Myocyte (in vitro differentiated cells): ENCODE results near the gene PPM1E. TPM values are rescaled to one million over a fixed set of nuclear protein-coding genes. Genes with fewer than 3 reads are reported as not detected.
"Not testable (repeated sequence)": the region's sequence is repeated elsewhere in the genome, so short reads cannot be mapped to it uniquely, and the experiment has no call there.

Source experiments
- DNase-seq: peaks from one replicate; pipeline ENCODE4 v3.0.0-alpha.2; 2012; ENCODE audit warnings: low read depth
- total RNA-seq: library from RNA; depleted of rRNA; stranded (reverse); fragments of >200 nt; gene quantifications from 2 replicates; pipeline ENCODE4 v1.2.3, GENCODE V29; 2014

PPM1E gene
- total RNA-seq, 1 donor from 2014 or later: 11.1 TPM

- DNase-seq: no peak
Measured at GRCh38 chr17:58837699-58838098, 82.0 kb downstream of the PPM1E start.

GRCh38 chr17:58840820-58841612 lies 85.4 kb downstream of the PPM1E start:
- DNase-seq: no peak

GRCh38 chr17:58846413-58846812 lies 90.8 kb downstream of the PPM1E start:
- DNase-seq: not testable (repeated sequence)

- DNase-seq: not testable (repeated sequence)
Measured at GRCh38 chr17:58850106-58850505, 94.5 kb downstream of the PPM1E start.

- DNase-seq: no peak
Measured at GRCh38 chr17:58865301-58865700, 109.6 kb downstream of the PPM1E start.

GRCh38 chr17:58870747-58871146 lies 115.1 kb downstream of the PPM1E start:
- no peak for DNase-seq

GRCh38 chr17:58873926-58874325 lies 118.3 kb downstream of the PPM1E start:
- DNase-seq: no peak

GRCh38 chr17:58875261-58875660 lies 119.6 kb downstream of the PPM1E start:
- DNase-seq: no peak

- DNase-seq: no peak
Measured at GRCh38 chr17:58884161-58884560, 128.5 kb downstream of the PPM1E start.

- no peak for DNase-seq
Measured at GRCh38 chr17:58886514-58886913, 130.9 kb downstream of the PPM1E start.

- DNase-seq: no peak
Measured at GRCh38 chr17:58889928-58890327, 134.3 kb downstream of the PPM1E start.

- DNase-seq: no peak
Measured at GRCh38 chr17:58899191-58899590, 143.5 kb downstream of the PPM1E start.

GRCh38 chr17:58902322-58902721 lies 146.7 kb downstream of the PPM1E start:
- DNase-seq: no peak

GRCh38 chr17:58911741-58912343 lies 156.2 kb downstream of the PPM1E start:
- no peak for DNase-seq

GRCh38 chr17:58913552-58913951 lies 157.9 kb downstream of the PPM1E start:
- DNase-seq: no peak

- no peak for DNase-seq
Measured at GRCh38 chr17:58913971-58914769, 158.5 kb downstream of the PPM1E start.

GRCh38 chr17:58917228-58917627 lies 161.6 kb downstream of the PPM1E start:
- DNase-seq: no peak

- no peak for DNase-seq
Measured at GRCh38 chr17:58918072-58918471, 162.4 kb downstream of the PPM1E start.

- DNase-seq: no peak
Measured at GRCh38 chr17:58918884-58919283, 163.2 kb downstream of the PPM1E start.

- DNase-seq: no peak
Measured at GRCh38 chr17:58920773-58921172, 165.1 kb downstream of the PPM1E start.

- DNase-seq: no peak
Measured at GRCh38 chr17:58932956-58933355, 177.3 kb downstream of the PPM1E start.

- no peak for DNase-seq
Measured at GRCh38 chr17:58936295-58936694, 180.6 kb downstream of the PPM1E start.
